ENCODE results near the gene TNK2.

DNA sequence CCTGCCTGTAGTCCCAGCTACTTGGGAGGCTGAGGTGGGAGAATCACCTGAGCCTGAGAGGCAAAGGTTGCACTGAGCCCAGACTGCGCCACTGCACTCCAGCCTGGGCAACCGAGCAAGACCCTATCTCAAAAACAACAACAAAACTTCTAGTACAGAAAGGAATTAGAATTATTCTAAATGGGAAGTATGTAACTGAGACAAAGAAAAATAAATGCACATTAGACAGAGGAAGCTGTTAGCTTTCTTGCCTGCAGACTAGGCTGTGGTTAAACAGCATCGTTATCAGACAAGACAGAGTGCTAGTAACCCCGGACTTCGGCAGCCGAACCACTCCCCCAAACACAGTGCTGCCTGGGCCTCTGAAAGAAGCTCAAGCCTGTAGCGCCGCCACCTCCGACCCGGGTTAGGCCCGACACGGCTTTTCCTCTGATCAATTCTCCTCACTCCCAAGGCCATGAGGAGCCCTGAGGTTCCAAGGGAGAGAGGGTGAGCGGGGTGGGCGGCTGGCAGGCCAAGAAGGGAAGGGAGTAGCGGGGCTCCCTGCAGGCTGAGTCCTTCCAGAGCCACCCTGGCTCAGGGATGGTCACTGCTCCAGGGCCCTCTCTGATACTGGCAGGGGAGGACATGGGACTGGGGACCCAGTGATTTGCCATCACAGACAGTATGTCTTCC is 51.8 kb downstream of the TNK2 start:
- TF ChIP-seq, protein P1, sequence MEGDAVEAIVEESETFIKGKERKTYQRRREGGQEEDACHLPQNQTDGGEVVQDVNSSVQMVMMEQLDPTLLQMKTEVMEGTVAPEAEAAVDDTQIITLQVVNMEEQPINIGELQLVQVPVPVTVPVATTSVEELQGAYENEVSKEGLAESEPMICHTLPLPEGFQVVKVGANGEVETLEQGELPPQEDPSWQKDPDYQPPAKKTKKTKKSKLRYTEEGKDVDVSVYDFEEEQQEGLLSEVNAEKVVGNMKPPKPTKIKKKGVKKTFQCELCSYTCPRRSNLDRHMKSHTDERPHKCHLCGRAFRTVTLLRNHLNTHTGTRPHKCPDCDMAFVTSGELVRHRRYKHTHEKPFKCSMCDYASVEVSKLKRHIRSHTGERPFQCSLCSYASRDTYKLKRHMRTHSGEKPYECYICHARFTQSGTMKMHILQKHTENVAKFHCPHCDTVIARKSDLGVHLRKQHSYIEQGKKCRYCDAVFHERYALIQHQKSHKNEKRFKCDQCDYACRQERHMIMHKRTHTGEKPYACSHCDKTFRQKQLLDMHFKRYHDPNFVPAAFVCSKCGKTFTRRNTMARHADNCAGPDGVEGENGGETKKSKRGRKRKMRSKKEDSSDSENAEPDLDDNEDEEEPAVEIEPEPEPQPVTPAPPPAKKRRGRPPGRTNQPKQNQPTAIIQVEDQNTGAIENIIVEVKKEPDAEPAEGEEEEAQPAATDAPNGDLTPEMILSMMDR (IDR thresholded peaks at IDR 0.05): no peak
- TF ChIP-seq POLR2A (IDR thresholded peaks at IDR 0.05): no peak
